K562 (cell line): ENCODE data around the gene MICAL2. TPM values are rescaled to one million over a fixed set of nuclear protein-coding genes. Genes with fewer than 3 reads are reported as not detected.

Experiments used
- ATAC-seq: fragments of 200-7000 bp; cut with Tn5 transposase; 3 replicates; pipeline ENCODE4 v1.9.1; 2020; ENCODE audit warnings: moderate library complexity
- BruUV-seq: library from RNA; stranded (reverse); fragments of 400-500 nt; replicated peaks from 2 replicates; lab custom pipeline; 2021; lab: Mats Ljungman, UMichigan
- CTCF ChIA-PET: fragments of 300-600 bp; formaldehyde crosslinking; extraction: SDS; loops from one replicate; lab custom pipeline; 2021; ENCODE audit warnings: low intra/inter-chr PET ratio; lab: Yijun Ruan, JAX
- POLR2A ChIA-PET: fragments of 300-600, 350-650 bp; sonication (Branson Sonifier 250); formaldehyde crosslinking; extraction: SDS; loops from one replicate; lab custom pipeline; 2021; ENCODE audit warnings: antibody characterized with exemption, inconsistent platforms; lab: Yijun Ruan, JAX
- DNase-seq, 4 experiments: peaks; one replicate each; pipeline versions ENCODE4 v3.0.0 to v3.0.0-alpha.2; 2011 to 2018; ENCODE audit warnings: low spot score in 3 of 4, mixed read lengths in 3 of 4; ENCODE audit errors: extremely low read depth in 1 of 4
- FAIRE-seq: peaks from 2 replicates; lab custom pipeline; 2011; peaks lifted over from hg19 to GRCh38; lab: Jason Lieb, UNC
- H2AFZ ChIP-seq: 2 replicates; pipeline ENCODE4 v1.6.0; 2011; ENCODE audit warnings: low read depth, low read length, control low read depth, inconsistent platforms
- H3K27ac ChIP-seq: fragments of 200-600 bp; 3 replicates; pipeline ENCODE4 v1.8.0; 2011; ENCODE audit warnings: low read depth, mild to moderate bottlenecking, control low read depth, inconsistent platforms, low read length, moderate library complexity, mixed read lengths; ENCODE audit errors: extremely low read depth
- H3K27me3 ChIP-seq, 2 experiments: fragments of 300-600 bp in 1 of 2; 2 replicates in 1 of 2; 3 replicates in 1 of 2; pipeline versions ENCODE4 v1.6.0 to v1.8.0; 2011; ENCODE audit warnings: inconsistent platforms in 2 of 2, low read length in 2 of 2, mild to moderate bottlenecking in 1 of 2, mixed read lengths in 1 of 2, moderate library complexity in 1 of 2; ENCODE audit not compliant: control insufficient read depth in 2 of 2, insufficient read depth in 2 of 2
- H3K36me3 ChIP-seq: fragments of 300-600 bp; 3 replicates; pipeline ENCODE4 v1.8.0; 2011; ENCODE audit warnings: mild to moderate bottlenecking, low read length, inconsistent platforms; ENCODE audit not compliant: control insufficient read depth, insufficient read depth
- H3K4me1 ChIP-seq, 2 experiments: fragments of 200-600 bp in 1 of 2; replicated peaks in 1 of 2; 2 replicates in 1 of 2; 3 replicates in 1 of 2; pipeline versions ENCODE4 v1.5.1 to v1.8.0; 2011; ENCODE audit warnings: inconsistent platforms in 2 of 2, low read length in 2 of 2, mild to moderate bottlenecking in 1 of 2, mixed read lengths in 1 of 2, moderate library complexity in 1 of 2; ENCODE audit not compliant: control insufficient read depth in 2 of 2, insufficient read depth in 2 of 2
- H3K4me2 ChIP-seq: 2 replicates; pipeline ENCODE4 v1.6.1; 2011; ENCODE audit warnings: low read length, control low read depth, inconsistent platforms, mixed read lengths; ENCODE audit not compliant: insufficient read depth
- H3K4me3 ChIP-seq: fragments of 200-600 bp; sonication (generic), shearing (Covaris generic); 2 replicates; pipeline ENCODE4 v1.5.1; 2016; ENCODE audit warnings: control low read depth, inconsistent platforms
- H3K79me2 ChIP-seq: fragments of 200-600 bp; 3 replicates; pipeline ENCODE4 v1.8.0; 2011; ENCODE audit warnings: low read length, inconsistent platforms; ENCODE audit not compliant: control insufficient read depth, insufficient read depth
- H3K9ac ChIP-seq, 2 experiments: 2 replicates each; pipeline versions ENCODE4 v1.6.0 to v1.6.1; 2011; ENCODE audit warnings: low read depth in 2 of 2, low read length in 2 of 2, control low read depth in 1 of 2, inconsistent platforms in 1 of 2, mild to moderate bottlenecking in 1 of 2, mixed read lengths in 1 of 2; ENCODE audit not compliant: insufficient read depth in 1 of 2
- H3K9me1 ChIP-seq: one replicate; pipeline ENCODE4 v1.6.0; 2011; ENCODE audit warnings: inconsistent platforms, mild to moderate bottlenecking, low read length, moderate library complexity; ENCODE audit not compliant: control insufficient read depth, insufficient read depth
- H3K9me3 ChIP-seq: replicated peaks from 2 replicates; pipeline ENCODE4 v1.5.1; 2011; ENCODE audit warnings: low read depth, low read length, inconsistent platforms; ENCODE audit not compliant: control insufficient read depth, insufficient read depth
- H4K20me1 ChIP-seq: replicated peaks from 2 replicates; pipeline ENCODE4 v1.6.1; 2011; ENCODE audit warnings: low read length, inconsistent platforms, mixed read lengths; ENCODE audit not compliant: control insufficient read depth, insufficient read depth
- CLOCK ChIP-seq: fragments of 250-450 bp; sonication (Bioruptor Pico); IDR thresholded peaks from 2 replicates; pipeline ENCODE4 v1.4.0; 2020; ENCODE audit warnings: mild to moderate bottlenecking, moderate library complexity, borderline replicate concordance
- HDAC6 ChIP-seq: IDR thresholded peaks from 2 replicates; pipeline ENCODE4 v1.6.1; 2012; ENCODE audit warnings: low read depth, mild to moderate bottlenecking, control low read depth, inconsistent platforms, low read length, moderate library complexity
- MBD1 ChIP-seq: fragments of 250-450 bp; sonication (Bioruptor Pico); IDR thresholded peaks from 2 replicates; pipeline ENCODE4 v1.8.0; 2022; ENCODE audit warnings: inconsistent platforms
- MTA1 ChIP-seq: fragments of 450-650 bp; IDR thresholded peaks from 2 replicates; pipeline ENCODE4 v1.6.1; 2017; ENCODE audit warnings: borderline replicate concordance
- MTF1 ChIP-seq: fragments of 250-450 bp; sonication (Bioruptor Pico); IDR thresholded peaks from 2 replicates; pipeline ENCODE4 v1.9.0; 2021; ENCODE audit warnings: moderate library complexity, mild to moderate bottlenecking, inconsistent platforms, borderline replicate concordance
- NCOA1 ChIP-seq: fragments of 450-650 bp; IDR thresholded peaks from 2 replicates; pipeline ENCODE4 v1.6.1; 2016; ENCODE audit warnings: low read depth
- NFRKB ChIP-seq: fragments of 450-650 bp; IDR thresholded peaks from 2 replicates; pipeline ENCODE4 v1.6.1; 2016; ENCODE audit warnings: low read depth
- POLR2B ChIP-seq: fragments of 450-650 bp; IDR thresholded peaks from 2 replicates; pipeline ENCODE4 v1.6.1; 2018; ENCODE audit warnings: low read depth; ENCODE audit not compliant: partially characterized antibody
- SMARCB1 ChIP-seq: IDR thresholded peaks from 2 replicates; pipeline ENCODE4 v1.6.1; 2011; ENCODE audit warnings: improper control_type of control experiment, low read depth; ENCODE audit not compliant: insufficient read length
- ZNF133 ChIP-seq: fragments of 250-450 bp; sonication (Bioruptor Pico); IDR thresholded peaks from 2 replicates; pipeline ENCODE4 v1.4.0; 2020; ENCODE audit warnings: mild to moderate bottlenecking
- WGBS: fragments of 100-300 bp; shearing (Covaris generic); methylation state at CpG from one replicate; pipeline ENCODE4 v1.1.6; 2016; ENCODE audit warnings: low coverage, mixed read lengths; ENCODE audit not compliant: insufficient coverage; ENCODE audit errors: missing lambda C conversion rate; 5-methylcytosine and 5-hydroxymethylcytosine counted together
- in situ Hi-C: fragments of 300-500 bp; cut with MboI; formaldehyde crosslinking; loops from 4 replicates; pipeline ENCODE4 v1.15.0; 2018; ENCODE audit warnings: inconsistent platforms, mixed read lengths
- intact Hi-C: fragments of 100-400 bp; cut with micrococcal nuclease; formaldehyde crosslinking; loops from 2 replicates; pipeline ENCODE4 v1.14.2; 2022
- polyA plus RNA-seq, 8 experiments: library from polyadenylated mRNA; depleted of rRNA in 4 of 8; stranded (reverse) in 5 of 8; unstranded in 3 of 8; fragments of >200 nt; fragmentation: Nextera tagmentation in 2 of 8; fragmentation: Illumina TruSeq in 1 of 8; extraction: Ambion mirVana in 2 of 8; extraction: Trizol in 1 of 8; gene quantifications; 2 replicates each; pipeline versions ENCODE4 v1.2.1 to v1.2.3, GENCODE V29; 2011 to 2014; ENCODE audit warnings: inconsistent platforms in 1 of 8, missing spikeins in 1 of 8
- total RNA-seq, 7 experiments: library from RNA; depleted of rRNA in 6 of 7; stranded (reverse); fragments of >200 nt in 6 of 7; fragmentation: Illumina TruSeq in 2 of 7; extraction: Trizol in 2 of 7; gene quantifications; 2 replicates each; pipeline versions ENCODE4 v1.2.1 to v1.2.3, GENCODE V29; 2011 to 2021; ENCODE audit warnings: low replicate concordance in 1 of 7
- TF ChIP-seq, protein P1 (sequence below), 3 experiments: fragments of 200-800 bp in 1 of 3; fragments of 250-450 bp in 1 of 3; fragments of 450-650 bp in 1 of 3; sonication (Bioruptor Pico) in 1 of 3; sonication (Bioruptor generic) in 1 of 3; formaldehyde crosslinking in 1 of 3; IDR thresholded peaks; 2 replicates each; pipeline versions ENCODE4 v1.6.1 to v1.8.0; 2016 to 2022; ENCODE audit warnings: mild to moderate bottlenecking in 2 of 3, missing genetic modification characterization in 2 of 3, missing compliant biosample characterization in 1 of 3, moderate library complexity in 1 of 3

Gene MICAL2
- total and polyA plus RNA-seq, 9 of the 15 experiments (the other 6 are each of a cell fraction or from before 2014, with no cell fraction given), result 4.7 to 64.2 (median 33.6) TPM

DNA sequence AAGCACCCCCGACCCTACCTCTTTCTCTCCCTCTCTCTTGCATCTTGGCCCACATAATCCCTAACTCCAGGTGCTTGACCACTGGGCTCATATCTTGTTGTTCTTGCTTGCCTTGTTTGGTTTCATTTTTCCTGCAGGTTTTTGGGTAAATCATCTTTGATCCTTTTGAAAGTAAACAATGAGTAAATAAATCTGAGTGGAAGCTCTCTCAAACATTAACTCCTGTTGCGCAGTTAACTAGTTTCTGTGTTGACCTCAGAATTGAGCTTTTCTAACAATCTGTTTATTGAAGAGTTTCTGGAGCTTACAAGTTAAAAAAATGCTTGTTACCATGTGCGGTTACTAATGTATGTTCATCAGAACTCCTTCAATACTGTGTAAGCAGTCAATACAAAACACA, 38.8 kb upstream of the MICAL2 start:
- no peak overlapping the region for H3K4me2 ChIP-seq
- BruUV-seq, result no TSS peak
- H3K36me3 ChIP-seq, result no peaks in the 10 kb centered on the region
- intact Hi-C loops (no loop called here), in situ Hi-C loops (no loop called here)
- POLR2A ChIA-PET, result no interaction called here
- 0 out of 2 replicates have a peak, but pooled peaks cover 3% of the 10 kb centered on the region for H4K20me1 ChIP-seq
- H3K79me2 ChIP-seq, result no peaks in the 10 kb centered on the region
- ATAC-seq, result no peak
- H3K9me1 ChIP-seq, result no peaks in the 10 kb centered on the region
- no peak for DNase-seq
- FAIRE-seq, result no peak
- H3K27ac ChIP-seq, result no peak overlapping the region
- TF ChIP-seq SMARCB1, result no peak
- no peak for TF ChIP-seq POLR2B
- no peak for TF ChIP-seq ZNF133 (CRISPR knock-in tag)
- TF ChIP-seq HDAC6, result no peak
- TF ChIP-seq MTF1 (CRISPR knock-in tag), result no peak
- no peak for TF ChIP-seq CLOCK (CRISPR knock-in tag)
- TF ChIP-seq, protein P1, sequence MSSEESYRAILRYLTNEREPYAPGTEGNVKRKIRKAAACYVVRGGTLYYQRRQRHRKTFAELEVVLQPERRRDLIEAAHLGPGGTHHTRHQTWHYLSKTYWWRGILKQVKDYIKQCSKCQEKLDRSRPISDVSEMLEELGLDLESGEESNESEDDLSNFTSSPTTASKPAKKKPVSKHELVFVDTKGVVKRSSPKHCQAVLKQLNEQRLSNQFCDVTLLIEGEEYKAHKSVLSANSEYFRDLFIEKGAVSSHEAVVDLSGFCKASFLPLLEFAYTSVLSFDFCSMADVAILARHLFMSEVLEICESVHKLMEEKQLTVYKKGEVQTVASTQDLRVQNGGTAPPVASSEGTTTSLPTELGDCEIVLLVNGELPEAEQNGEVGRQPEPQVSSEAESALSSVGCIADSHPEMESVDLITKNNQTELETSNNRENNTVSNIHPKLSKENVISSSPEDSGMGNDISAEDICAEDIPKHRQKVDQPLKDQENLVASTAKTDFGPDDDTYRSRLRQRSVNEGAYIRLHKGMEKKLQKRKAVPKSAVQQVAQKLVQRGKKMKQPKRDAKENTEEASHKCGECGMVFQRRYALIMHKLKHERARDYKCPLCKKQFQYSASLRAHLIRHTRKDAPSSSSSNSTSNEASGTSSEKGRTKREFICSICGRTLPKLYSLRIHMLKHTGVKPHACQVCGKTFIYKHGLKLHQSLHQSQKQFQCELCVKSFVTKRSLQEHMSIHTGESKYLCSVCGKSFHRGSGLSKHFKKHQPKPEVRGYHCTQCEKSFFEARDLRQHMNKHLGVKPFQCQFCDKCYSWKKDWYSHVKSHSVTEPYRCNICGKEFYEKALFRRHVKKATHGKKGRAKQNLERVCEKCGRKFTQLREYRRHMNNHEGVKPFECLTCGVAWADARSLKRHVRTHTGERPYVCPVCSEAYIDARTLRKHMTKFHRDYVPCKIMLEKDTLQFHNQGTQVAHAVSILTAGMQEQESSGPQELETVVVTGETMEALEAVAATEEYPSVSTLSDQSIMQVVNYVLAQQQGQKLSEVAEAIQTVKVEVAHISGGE (CRISPR knock-in tag; IDR thresholded peaks at IDR 0.05), result no peak
- no peak for TF ChIP-seq NCOA1
- no peak for TF ChIP-seq MTA1
- TF ChIP-seq NFRKB, result no peak
- no peak for TF ChIP-seq MBD1 (CRISPR knock-in tag)
- no peak overlapping the region for H3K4me3 ChIP-seq
- WGBS, result 29% methylated on average over 3 of the region's 3 CpGs
- H3K9me3 ChIP-seq, result no peaks in the 10 kb centered on the region
- H3K4me1 ChIP-seq, result peaks cover 0 to 4% of the 10 kb centered on the region in 2 experiments; a peak in 2 of 5 replicates
- peaks cover 32 to 43% of the 10 kb centered on the region in 2 experiments for H3K27me3 ChIP-seq
- H3K9ac ChIP-seq, result no peak overlapping the region
- CTCF ChIA-PET, result no interaction called here
- H2AFZ ChIP-seq, result no peak overlapping the region
